CD14-positive monocyte (primary cell): ENCODE measurements around the gene IL27RA. TPM values are rescaled to one million over a fixed set of nuclear protein-coding genes. Genes with fewer than 3 reads are reported as not detected.

ENCODE experiments used
- DNase-seq, 3 donors: peaks; one replicate each; pipeline ENCODE4 v3.0.0-alpha.2; 2011 to 2022
- H2AFZ ChIP-seq: 2 replicates; pipeline ENCODE4 v1.6.0; 2012; ENCODE audit warnings: mild to moderate bottlenecking, low read depth, low read length, inconsistent platforms; ENCODE audit not compliant: insufficient read depth, poor library complexity, severe bottlenecking
- H3K27ac ChIP-seq, 2 donors: 1 replicate in 1 of 2; 2 replicates in 1 of 2; pipeline ENCODE4 v1.5.1; 2012 to 2013; ENCODE audit warnings: low read length in 2 of 2, control low read depth in 1 of 2, inconsistent platforms in 1 of 2, low read depth in 1 of 2, mild to moderate bottlenecking in 1 of 2
- H3K27me3 ChIP-seq, 2 donors: one replicate each; pipeline versions ENCODE4 v1.6.0 to v1.6.1; 2011 to 2013; ENCODE audit warnings: low read length in 2 of 2; ENCODE audit not compliant: control insufficient read depth in 2 of 2, insufficient read depth in 2 of 2
- H3K36me3 ChIP-seq, 2 donors: replicated peaks in 1 of 2; 1 replicate in 1 of 2; 2 replicates in 1 of 2; pipeline versions ENCODE4 v1.5.1 to v1.6.1; 2012 to 2013; ENCODE audit warnings: low read length in 2 of 2, control low read depth in 1 of 2, inconsistent platforms in 1 of 2, mild to moderate bottlenecking in 1 of 2; ENCODE audit not compliant: insufficient read depth in 2 of 2, control insufficient read depth in 1 of 2
- H3K4me1 ChIP-seq, 2 donors: 1 replicate in 1 of 2; 2 replicates in 1 of 2; pipeline versions ENCODE4 v1.5.1 to v1.6.1; 2012 to 2013; ENCODE audit warnings: low read length in 2 of 2, control low read depth in 1 of 2, inconsistent platforms in 1 of 2, mild to moderate bottlenecking in 1 of 2, moderate library complexity in 1 of 2; ENCODE audit not compliant: insufficient read depth in 2 of 2, control insufficient read depth in 1 of 2
- H3K4me2 ChIP-seq: replicated peaks from 2 replicates; pipeline ENCODE3; 2012; ENCODE audit warnings: low read length, moderate library complexity, mild to moderate bottlenecking; ENCODE audit not compliant: poor library complexity, severe bottlenecking; ENCODE audit errors: extremely low read depth
- H3K4me3 ChIP-seq, 3 experiments: fragments of 200-600 bp in 1 of 3; sonication (generic) in 1 of 3; replicated peaks in 1 of 3; 1 replicate in 2 of 3; 2 replicates in 1 of 3; pipeline ENCODE4 v1.5.1; 2011 to 2013; ENCODE audit warnings: low read length in 3 of 3, mild to moderate bottlenecking in 3 of 3, control low read depth in 2 of 3, low read depth in 2 of 3, inconsistent platforms in 1 of 3, moderate library complexity in 1 of 3
- H3K79me2 ChIP-seq: 2 replicates; pipeline ENCODE4 v1.6.0; 2012; ENCODE audit warnings: mild to moderate bottlenecking, control low read depth, inconsistent platforms, low read length, moderate library complexity; ENCODE audit not compliant: insufficient read depth
- H3K9ac ChIP-seq: 2 replicates; pipeline ENCODE4 v1.6.0; 2017; ENCODE audit warnings: low read length, mild to moderate bottlenecking; ENCODE audit not compliant: insufficient read depth, poor library complexity, severe bottlenecking
- H3K9me3 ChIP-seq, 2 donors: replicated peaks in 1 of 2; 1 replicate in 1 of 2; 2 replicates in 1 of 2; pipeline versions ENCODE4 v1.5.1 to v1.6.1; 2012 to 2013; ENCODE audit warnings: low read length in 2 of 2, control low read depth in 1 of 2; ENCODE audit not compliant: control insufficient read depth in 1 of 2, insufficient read depth in 1 of 2
- H4K20me1 ChIP-seq: 2 replicates; pipeline ENCODE4 v1.6.0; 2012; ENCODE audit warnings: mild to moderate bottlenecking, low read length, control low read depth, moderate library complexity; ENCODE audit not compliant: insufficient read depth
- H3K27ac Mint-ChIP-seq, 7 donors: one replicate each; pipeline ENCODE4 v1.8.0; 2020; ENCODE audit warnings: mild to moderate bottlenecking in 7 of 7, mixed read lengths in 7 of 7, moderate library complexity in 6 of 7, inconsistent platforms in 2 of 7
- H3K27me3 Mint-ChIP-seq, 3 donors: one replicate each; pipeline ENCODE4 v1.8.0; 2021 to 2022; ENCODE audit warnings: low read depth in 3 of 3, mild to moderate bottlenecking in 3 of 3, mixed read lengths in 3 of 3, moderate library complexity in 3 of 3, inconsistent platforms in 1 of 3
- H3K36me3 Mint-ChIP-seq, 2 donors: one replicate each; pipeline ENCODE4 v1.8.0; 2020; ENCODE audit warnings: mixed read lengths in 2 of 2, inconsistent platforms in 1 of 2, mild to moderate bottlenecking in 1 of 2
- H3K4me1 Mint-ChIP-seq: one replicate; pipeline ENCODE4 v1.8.0; 2020; ENCODE audit warnings: mild to moderate bottlenecking, mixed read lengths
- H3K4me3 Mint-ChIP-seq, 2 donors: one replicate each; pipeline ENCODE4 v1.8.0; 2020; ENCODE audit warnings: mild to moderate bottlenecking in 2 of 2, mixed read lengths in 2 of 2, moderate library complexity in 1 of 2
- H3K9me3 Mint-ChIP-seq, 7 donors: one replicate each; pipeline ENCODE4 v1.8.0; 2020 to 2022; ENCODE audit warnings: mixed read lengths in 7 of 7, mild to moderate bottlenecking in 6 of 7, moderate library complexity in 6 of 7, inconsistent platforms in 2 of 7
- WGBS: methylation state at CpG from one replicate; pipeline ENCODE4 v1.1.5; 2013; ENCODE audit warnings: missing lambda C conversion rate; ENCODE audit not compliant: insufficient coverage; 5-methylcytosine and 5-hydroxymethylcytosine counted together
- intact Hi-C, 2 donors: fragments of 100-400 bp; cut with micrococcal nuclease; formaldehyde crosslinking; loops; one replicate each; pipeline versions ENCODE4 v1.15.0 to v1.15.1; 2023
- polyA plus RNA-seq, 3 donors: library from polyadenylated mRNA; depleted of rRNA in 1 of 3; unstranded in 2 of 3; stranded (reverse) in 1 of 3; fragments of 300-500 nt in 2 of 3; fragments of >200 nt in 1 of 3; fragmentation: Illumina TruSeq in 2 of 3; gene quantifications; 1 replicate in 2 of 3; 2 replicates in 1 of 3; pipeline ENCODE4 v1.2.3, GENCODE V29; 2012 to 2021
- TF ChIP-seq, protein P1 (sequence below): fragments of 200-600 bp; IDR thresholded peaks from one replicate; pipeline ENCODE4 v1.8.0; 2022; ENCODE audit warnings: antibody characterized with exemption, mild to moderate bottlenecking

IL27RA gene
- polyA plus RNA-seq, 3 donors: 40.4 to 61.5 (median 54.9) TPM

DNA sequence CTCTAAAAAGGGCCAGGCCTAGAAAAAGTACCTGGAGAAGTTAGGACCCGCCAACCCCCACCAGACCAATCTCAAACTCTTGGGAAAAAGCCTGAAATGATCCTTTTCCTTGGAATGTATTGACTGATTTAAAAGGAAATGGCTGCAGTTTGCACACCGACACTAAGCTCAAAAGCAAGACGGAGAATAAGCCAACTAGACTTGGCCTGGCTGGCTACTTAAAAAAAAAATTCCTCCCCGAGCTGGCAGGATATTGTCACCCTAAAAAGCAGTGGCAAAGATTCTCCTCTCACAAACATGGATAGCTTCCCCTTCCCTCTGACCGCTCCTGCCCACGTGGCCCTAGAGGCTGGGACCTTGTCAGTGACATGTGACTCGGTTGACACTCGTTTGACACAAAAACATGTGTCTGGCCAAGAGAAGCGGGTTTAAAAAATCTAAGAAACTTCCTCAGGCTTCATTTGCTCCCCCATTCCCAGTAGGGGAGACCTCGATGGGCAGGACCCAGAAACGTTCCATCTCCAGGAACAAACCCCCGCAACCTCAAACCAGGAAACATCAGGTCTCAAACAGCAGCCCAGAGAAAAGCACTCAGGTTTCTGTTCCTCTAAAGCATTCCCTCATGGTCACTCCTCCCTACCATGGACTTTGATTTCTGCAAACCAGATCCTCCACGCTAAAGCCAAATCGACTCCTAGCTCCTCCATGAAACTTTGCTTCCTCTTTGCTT, 26.8 kb upstream of the IL27RA start:
- Histone ChIP-seq H2AFZ (peak overlapping the region; percentile 52), H3K4me2 (peak overlapping the region; percentile 78), H3K27me3 (no peaks in the 10 kb centered on the region), H3K79me2 (peaks cover 48% of the 10 kb centered on the region), H4K20me1 (no peaks in the 10 kb centered on the region), H3K36me3 (peaks cover 3 to 10% of the 10 kb centered on the region in 2 donors), H3K4me1 (peaks cover 38 to 45% of the 10 kb centered on the region in 2 donors), H3K27ac (peak overlapping the region; percentile 91 to 98), H3K4me3 (peak overlapping the region; percentile 23 to 80 (median 30)), H3K9ac (peak overlapping the region; percentile 99), H3K9me3 (no peaks in the 10 kb centered on the region)
- peak overlapping the region; percentile 74 to 85 for H3K4me3 Mint-ChIP-seq
- TF ChIP-seq, protein P1, sequence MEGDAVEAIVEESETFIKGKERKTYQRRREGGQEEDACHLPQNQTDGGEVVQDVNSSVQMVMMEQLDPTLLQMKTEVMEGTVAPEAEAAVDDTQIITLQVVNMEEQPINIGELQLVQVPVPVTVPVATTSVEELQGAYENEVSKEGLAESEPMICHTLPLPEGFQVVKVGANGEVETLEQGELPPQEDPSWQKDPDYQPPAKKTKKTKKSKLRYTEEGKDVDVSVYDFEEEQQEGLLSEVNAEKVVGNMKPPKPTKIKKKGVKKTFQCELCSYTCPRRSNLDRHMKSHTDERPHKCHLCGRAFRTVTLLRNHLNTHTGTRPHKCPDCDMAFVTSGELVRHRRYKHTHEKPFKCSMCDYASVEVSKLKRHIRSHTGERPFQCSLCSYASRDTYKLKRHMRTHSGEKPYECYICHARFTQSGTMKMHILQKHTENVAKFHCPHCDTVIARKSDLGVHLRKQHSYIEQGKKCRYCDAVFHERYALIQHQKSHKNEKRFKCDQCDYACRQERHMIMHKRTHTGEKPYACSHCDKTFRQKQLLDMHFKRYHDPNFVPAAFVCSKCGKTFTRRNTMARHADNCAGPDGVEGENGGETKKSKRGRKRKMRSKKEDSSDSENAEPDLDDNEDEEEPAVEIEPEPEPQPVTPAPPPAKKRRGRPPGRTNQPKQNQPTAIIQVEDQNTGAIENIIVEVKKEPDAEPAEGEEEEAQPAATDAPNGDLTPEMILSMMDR: no peak
- peak; percentile 80 to 87 (median 83) for DNase-seq
- intact Hi-C loops: loop anchor here (1.0 to 5.0 kb wide), 4 partner anchors 17 to 113 kb away; partner anchors contain the start of gene PRKACA (in 1 of the 2)
- H3K9me3 Mint-ChIP-seq: peaks cover 0 to 3% (median 0%) of the 10 kb centered on the region in 7 donors
- peak overlapping the region; percentile 99 to 100 (median 99) for H3K27ac Mint-ChIP-seq
- peaks cover 0 to 7% (median 0%) of the 10 kb centered on the region in 3 donors for H3K27me3 Mint-ChIP-seq
- H3K36me3 Mint-ChIP-seq: peaks cover 5 to 23% of the 10 kb centered on the region in 2 donors
- H3K4me1 Mint-ChIP-seq: peaks cover 42% of the 10 kb centered on the region
- WGBS: 0% methylated on average over 8 of the region's 14 CpGs

DNA sequence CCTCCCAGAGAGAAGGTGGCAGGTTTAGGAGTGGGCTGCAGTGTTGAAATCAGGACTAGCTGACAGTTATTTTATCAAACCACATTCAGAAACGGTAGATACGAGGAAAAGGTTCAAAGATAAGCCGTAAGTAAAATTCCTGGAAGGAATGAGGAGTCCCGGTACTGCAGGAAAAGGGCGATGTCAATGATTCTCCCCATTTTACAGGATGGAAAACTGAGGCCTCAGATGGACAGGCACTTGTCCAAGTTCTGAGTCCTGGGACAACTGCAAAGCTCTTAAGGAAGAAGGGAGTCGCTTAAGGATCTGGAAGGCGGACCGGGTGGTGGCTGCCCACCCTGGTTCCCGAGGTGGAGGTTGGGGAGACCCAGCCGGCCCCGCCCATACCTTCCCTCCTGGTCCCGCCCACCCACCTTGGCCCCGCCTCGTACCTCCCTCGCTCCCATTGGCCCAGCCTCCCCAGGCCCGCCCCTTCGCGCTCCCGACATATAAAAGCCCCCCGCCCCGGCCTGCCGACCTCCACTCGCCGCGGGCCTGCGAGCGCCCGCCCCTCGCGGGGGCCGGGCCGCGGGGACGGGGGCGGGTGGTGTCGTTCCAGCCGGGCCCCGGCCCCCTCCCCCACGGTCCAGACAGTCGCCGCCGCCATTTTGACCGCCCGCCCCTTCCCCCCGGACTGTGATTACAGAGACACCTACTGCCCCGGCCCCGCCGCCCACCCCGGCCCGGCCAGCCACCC, 26.0 kb upstream of the IL27RA start:
- H3K36me3 Mint-ChIP-seq: peaks cover 3 to 15% of the 10 kb centered on the region in 2 donors
- H3K4me3 Mint-ChIP-seq: peak overlapping the region; percentile 83 to 85
- Histone ChIP-seq H2AFZ (peak overlapping the region; percentile 52), H4K20me1 (no peaks in the 10 kb centered on the region), H3K79me2 (peaks cover 41% of the 10 kb centered on the region), H3K4me2 (peak overlapping the region; percentile 78), H3K4me1 (peaks cover 38 to 45% of the 10 kb centered on the region in 2 donors), H3K36me3 (peaks cover 1 to 2% of the 10 kb centered on the region in 2 donors), H3K9me3 (no peaks in the 10 kb centered on the region), H3K9ac (peak overlapping the region; percentile 99), H3K4me3 (peak overlapping the region; percentile 50 to 80 (median 68)), H3K27ac (peak overlapping the region; percentile 91 to 98), H3K27me3 (no peaks in the 10 kb centered on the region)
- intact Hi-C loops: loop anchor here (1.0 to 2.0 kb wide), 4 partner anchors 18 to 76 kb away; no protein-coding TSS in a partner anchor
- H3K27me3 Mint-ChIP-seq: peaks cover 0 to 7% (median 0%) of the 10 kb centered on the region in 3 donors
- peaks cover 42% of the 10 kb centered on the region for H3K4me1 Mint-ChIP-seq
- H3K27ac Mint-ChIP-seq: peak overlapping the region; percentile 99 to 100 (median 100)
- TF ChIP-seq, protein P1: no peak
- H3K9me3 Mint-ChIP-seq: peaks cover 0 to 2% (median 0%) of the 10 kb centered on the region in 7 donors
- WGBS: under 1% methylated on average over 37 of the region's 50 CpGs
- DNase-seq: peak; percentile 79 to 90 (median 85)
